ENCODE data around the gene ARHGAP29. TPM values are rescaled to one million over a fixed set of nuclear protein-coding genes. Genes with fewer than 3 reads are reported as not detected.

The ARHGAP29 gene
- total RNA-seq, 3 donors from 2014 or later (not counting 1 experiment from before 2014, with no cell fraction given), result 0.07 TPM; not detected in 2

DNA sequence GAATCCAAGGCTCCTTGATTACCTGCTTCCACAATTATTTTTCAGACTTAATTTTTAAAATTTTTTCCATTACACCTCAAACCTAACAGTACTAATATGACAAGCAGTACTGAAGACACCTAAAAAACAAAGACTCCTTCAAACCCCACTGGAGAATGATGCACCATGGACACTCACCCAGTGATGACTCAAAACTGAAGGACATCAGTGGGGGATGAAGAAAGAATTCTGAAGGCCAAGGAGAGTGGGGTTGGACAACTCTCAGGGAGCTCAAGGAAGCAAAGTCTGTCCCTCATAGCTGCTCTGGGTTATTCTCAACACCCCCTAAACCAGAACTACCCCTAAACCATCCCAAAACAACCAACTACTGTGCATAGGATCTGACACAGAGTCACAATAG, 2.4 kb upstream of the ARHGAP29 start:
- Mint-ChIP-seq H3K4me3 (no peak overlapping the region), H3K36me3 (peaks cover 35% of the 10 kb centered on the region), H3K9me3 (peaks cover 3 to 11% of the 10 kb centered on the region in 2 donors), H3K4me1 (peaks cover 10 to 13% of the 10 kb centered on the region in 2 donors), H3K27ac (no peak overlapping the region), H3K27me3 (ENCODE audit: low read depth in 2 of 2) (peaks cover 56 to 83% of the 10 kb centered on the region in 2 donors)
- DNase-seq, result no peak
- TF ChIP-seq, protein P1, sequence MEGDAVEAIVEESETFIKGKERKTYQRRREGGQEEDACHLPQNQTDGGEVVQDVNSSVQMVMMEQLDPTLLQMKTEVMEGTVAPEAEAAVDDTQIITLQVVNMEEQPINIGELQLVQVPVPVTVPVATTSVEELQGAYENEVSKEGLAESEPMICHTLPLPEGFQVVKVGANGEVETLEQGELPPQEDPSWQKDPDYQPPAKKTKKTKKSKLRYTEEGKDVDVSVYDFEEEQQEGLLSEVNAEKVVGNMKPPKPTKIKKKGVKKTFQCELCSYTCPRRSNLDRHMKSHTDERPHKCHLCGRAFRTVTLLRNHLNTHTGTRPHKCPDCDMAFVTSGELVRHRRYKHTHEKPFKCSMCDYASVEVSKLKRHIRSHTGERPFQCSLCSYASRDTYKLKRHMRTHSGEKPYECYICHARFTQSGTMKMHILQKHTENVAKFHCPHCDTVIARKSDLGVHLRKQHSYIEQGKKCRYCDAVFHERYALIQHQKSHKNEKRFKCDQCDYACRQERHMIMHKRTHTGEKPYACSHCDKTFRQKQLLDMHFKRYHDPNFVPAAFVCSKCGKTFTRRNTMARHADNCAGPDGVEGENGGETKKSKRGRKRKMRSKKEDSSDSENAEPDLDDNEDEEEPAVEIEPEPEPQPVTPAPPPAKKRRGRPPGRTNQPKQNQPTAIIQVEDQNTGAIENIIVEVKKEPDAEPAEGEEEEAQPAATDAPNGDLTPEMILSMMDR (IDR thresholded peaks at IDR 0.05), result no peak
- Histone ChIP-seq H3K4me1 (ENCODE audit: control insufficient read depth, insufficient read depth, low read length) (peaks cover 14% of the 10 kb centered on the region), H3K4me3 (ENCODE audit: low read length) (no peak overlapping the region), H3K36me3 (ENCODE audit: control insufficient read depth, insufficient read depth, low read length) (no peaks in the 10 kb centered on the region), H3K9me3 (ENCODE audit: control insufficient read depth, insufficient read depth, low read length) (peaks cover 8% of the 10 kb centered on the region), H3K27ac (ENCODE audit: low read length) (no peak overlapping the region), H3K27me3 (ENCODE audit: control insufficient read depth, insufficient read depth, low read length) (peaks cover 74% of the 10 kb centered on the region)
- intact Hi-C loops (cut with micrococcal nuclease), result no loop called here
- no peak for ATAC-seq

GRCh38 chr1:94239051-94239450, 1.7 kb upstream of the ARHGAP29 start:
- Mint-ChIP-seq H3K27me3 (ENCODE audit: low read depth in 2 of 2) (peaks cover 53 to 83% of the 10 kb centered on the region in 2 donors), H3K36me3 (peaks cover 33% of the 10 kb centered on the region), H3K9me3 (peaks cover 3 to 11% of the 10 kb centered on the region in 2 donors), H3K4me3 (no peak overlapping the region), H3K27ac (no peak overlapping the region), H3K4me1 (peaks cover 10 to 13% of the 10 kb centered on the region in 2 donors)
- TF ChIP-seq, protein P1 (IDR thresholded peaks at IDR 0.05), result no peak
- Histone ChIP-seq H3K9me3 (ENCODE audit: control insufficient read depth, insufficient read depth, low read length) (peaks cover 8% of the 10 kb centered on the region), H3K27ac (ENCODE audit: low read length) (no peak overlapping the region), H3K27me3 (ENCODE audit: control insufficient read depth, insufficient read depth, low read length) (peaks cover 73% of the 10 kb centered on the region), H3K4me3 (ENCODE audit: low read length) (no peak overlapping the region), H3K36me3 (ENCODE audit: control insufficient read depth, insufficient read depth, low read length) (no peaks in the 10 kb centered on the region), H3K4me1 (ENCODE audit: control insufficient read depth, insufficient read depth, low read length) (peaks cover 14% of the 10 kb centered on the region)
- no peak for DNase-seq
- intact Hi-C loops (cut with micrococcal nuclease), result no loop called here
- no peak for ATAC-seq
- whole genome bisulfite sequencing (ENCODE audit: insufficient coverage), result 0% methylated on average over 2 of the region's 3 CpGs

- TF ChIP-seq, protein P1 (IDR thresholded peaks at IDR 0.05), result no peak
- DNase-seq (peak in 1 of 2 donors; percentile 9), ATAC-seq (peak in 2 of 3 donors; percentile 39 to 41)
- peaks cover 50 to 77% of the 10 kb centered on the region in 2 donors for H3K27me3 Mint-ChIP-seq (ENCODE audit: low read depth in 2 of 2)
- H3K27ac ChIP-seq (ENCODE audit: low read length), result no peak overlapping the region
- H3K4me1 ChIP-seq (ENCODE audit: control insufficient read depth, insufficient read depth, low read length), result peaks cover 14% of the 10 kb centered on the region
- peaks cover 10 to 13% of the 10 kb centered on the region in 2 donors for H3K4me1 Mint-ChIP-seq
- H3K9me3 ChIP-seq (ENCODE audit: control insufficient read depth, insufficient read depth, low read length), result peaks cover 5% of the 10 kb centered on the region
- no peak overlapping the region for H3K27ac Mint-ChIP-seq
- H3K27me3 ChIP-seq (ENCODE audit: control insufficient read depth, insufficient read depth, low read length), result peaks cover 71% of the 10 kb centered on the region
- peaks cover 10% of the 10 kb centered on the region for H3K36me3 Mint-ChIP-seq
- no peak overlapping the region for H3K4me3 ChIP-seq (ENCODE audit: low read length)
- no peaks in the 10 kb centered on the region for H3K36me3 ChIP-seq (ENCODE audit: control insufficient read depth, insufficient read depth, low read length)
- intact Hi-C loops (cut with micrococcal nuclease), result no loop called here
- no peaks in the 10 kb centered on the region for H3K9me3 Mint-ChIP-seq
- peak overlapping the region; percentile 70 for H3K4me3 Mint-ChIP-seq
- WGBS (ENCODE audit: insufficient coverage), result 2% methylated on average over 39 of the region's 39 CpGs
These were observed 624 bp downstream of the ARHGAP29 start for GRCh38 chr1:94236630-94237290.

Data from natural killer cell (primary cell).